HG03432 (cell line): ENCODE data around the gene ME3.
A peak's percentile ranks its signal among the peaks of the same experiment; 100 is the strongest.

ENCODE experiments used
- ATAC-seq: cut with Tn5 transposase; IDR thresholded peaks from one replicate; pipeline ENCODE4 v1.9.1; 2021; ENCODE audit warnings: mild to moderate bottlenecking, moderate library complexity; ENCODE audit not compliant: unreplicated experiment

Gene ME3

DNA sequence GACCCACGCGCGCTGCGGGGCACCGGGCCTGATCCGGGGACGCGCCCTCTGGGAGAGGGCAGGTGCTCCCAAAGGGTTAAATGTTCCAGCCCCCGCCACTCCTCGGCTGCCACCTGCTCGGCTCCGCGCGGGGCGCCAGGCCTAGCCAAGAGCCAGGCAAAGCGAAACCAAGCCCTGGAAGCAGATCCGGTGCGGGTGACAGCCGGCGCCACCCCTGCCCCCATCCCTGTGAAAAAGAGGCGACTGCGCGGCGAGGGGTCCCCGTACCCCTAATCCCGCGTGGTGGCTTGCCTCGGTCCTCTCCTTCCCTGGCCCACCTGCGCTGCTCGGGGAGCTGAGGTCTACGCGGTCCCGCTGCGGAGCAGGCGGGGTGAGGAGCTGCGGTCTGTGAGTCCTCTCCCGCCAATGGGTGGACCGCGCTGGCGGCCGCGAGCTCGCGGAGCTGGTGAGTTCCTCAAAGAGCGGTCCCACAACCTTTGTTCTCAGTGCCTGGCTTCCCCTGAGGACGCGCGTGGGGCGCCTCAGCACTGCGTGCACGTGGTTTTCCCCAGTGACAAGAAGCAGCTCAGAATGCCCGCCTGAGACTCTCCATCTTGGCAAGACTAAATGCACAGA, at the start of gene ME3:
ME3 (minus strand) TSS at position 610 of the 615 bp plus-strand sequence.
- ATAC-seq = peak; percentile 70

DNA sequence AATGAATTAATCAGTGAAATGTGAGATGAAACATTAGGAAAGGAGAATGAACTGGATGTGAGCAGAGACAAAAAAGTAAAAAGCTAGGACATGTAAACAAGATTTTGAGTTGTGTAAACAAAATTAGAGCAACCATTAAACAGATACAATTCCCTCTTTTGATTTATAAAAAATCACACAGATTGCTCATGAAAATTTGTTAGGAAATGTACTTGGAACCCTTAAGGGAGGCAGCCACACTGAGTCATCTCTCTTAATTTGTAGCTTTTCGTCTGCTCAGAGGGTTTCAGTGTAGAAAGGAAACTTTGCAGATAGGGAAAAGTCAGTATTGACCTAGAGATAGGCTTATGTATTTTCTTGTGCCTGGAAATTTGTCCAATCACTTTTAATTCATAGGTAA, 49.6 kb upstream of the ME3 start:
- ATAC-seq = no peak

GRCh38 chr11:86720546-86720945, 48.1 kb upstream of the ME3 start:
- ATAC-seq = no peak

DNA sequence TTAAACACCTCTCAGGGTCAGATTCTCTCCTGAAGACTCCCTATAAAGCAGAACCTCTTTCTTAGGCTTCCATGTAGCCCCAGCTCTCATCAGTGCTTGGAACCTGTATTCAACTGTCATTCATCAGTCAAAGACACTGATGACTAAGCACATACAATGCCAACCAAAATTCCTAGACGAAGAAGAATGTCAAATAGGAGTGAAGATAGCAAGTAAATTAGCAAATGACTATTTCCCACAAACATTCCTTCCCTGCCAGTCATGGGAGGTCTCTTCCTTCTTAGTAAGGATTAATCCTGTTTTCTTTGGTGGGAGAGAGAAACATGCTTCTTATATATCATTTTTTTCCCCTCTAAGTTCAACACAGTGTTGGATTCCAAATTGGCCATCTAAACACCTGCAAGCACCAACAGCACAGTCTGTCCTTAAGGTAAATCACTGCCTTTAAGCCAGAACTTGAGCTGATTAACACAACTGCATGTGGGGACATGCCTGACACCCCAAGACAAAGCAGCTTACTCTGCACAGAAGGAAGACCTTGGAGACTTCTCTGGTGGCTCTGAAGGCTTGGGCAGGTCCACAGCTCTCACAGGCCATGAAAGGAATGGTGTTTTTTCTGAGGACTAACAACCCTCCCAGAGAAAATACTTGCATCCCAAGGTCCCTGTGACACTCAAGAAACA, 47.5 kb upstream of the ME3 start:
- no peak for ATAC-seq

- ATAC-seq = no peak
Observed at GRCh38 chr11:86718999-86719398, 46.6 kb upstream of the ME3 start.

DNA sequence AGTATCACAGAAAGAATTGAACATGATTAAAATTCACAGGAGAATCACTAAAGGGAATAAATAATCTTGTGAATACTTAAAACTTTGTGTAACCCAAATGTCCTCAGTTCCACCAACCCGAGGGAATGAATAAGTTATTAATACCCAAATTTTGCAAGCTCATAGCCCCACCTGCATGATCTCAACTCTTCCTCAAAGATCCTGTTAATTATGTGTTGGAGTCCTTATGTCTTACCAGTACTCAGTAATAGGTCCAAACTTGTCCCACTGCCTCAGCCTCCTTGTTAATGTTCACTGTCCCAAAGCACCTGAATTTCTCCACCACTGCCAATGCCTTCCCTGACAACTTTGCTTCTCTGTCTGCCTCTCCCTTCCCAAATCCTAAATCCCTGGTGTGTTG, 46.1 kb upstream of the ME3 start:
- ATAC-seq = no peak

GRCh38 chr11:86717817-86718501, 45.5 kb upstream of the ME3 start:
- ATAC-seq = no peak

DNA sequence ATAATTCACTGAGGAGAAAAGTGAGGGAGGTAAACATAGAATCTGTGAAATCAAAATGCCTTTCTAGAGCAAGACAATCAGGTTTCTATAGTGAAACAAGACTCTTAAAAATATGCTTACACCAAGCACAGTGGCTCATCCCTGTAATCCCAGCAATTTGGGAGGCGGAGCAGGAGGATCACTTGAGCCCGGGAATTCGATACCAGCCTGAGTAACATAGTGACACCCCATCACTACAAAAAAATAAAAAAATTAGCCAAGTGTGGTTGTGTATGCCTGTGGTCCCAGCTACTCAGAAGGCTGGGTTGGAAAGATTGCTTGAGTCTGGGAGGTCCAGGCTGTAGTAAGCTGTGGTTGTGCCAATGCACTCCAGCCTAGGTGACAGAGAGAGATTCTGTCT, 43.2 kb upstream of the ME3 start:
- ATAC-seq = no peak

GRCh38 chr11:86713552-86713951, 41.1 kb upstream of the ME3 start:
- ATAC-seq = no peak

DNA sequence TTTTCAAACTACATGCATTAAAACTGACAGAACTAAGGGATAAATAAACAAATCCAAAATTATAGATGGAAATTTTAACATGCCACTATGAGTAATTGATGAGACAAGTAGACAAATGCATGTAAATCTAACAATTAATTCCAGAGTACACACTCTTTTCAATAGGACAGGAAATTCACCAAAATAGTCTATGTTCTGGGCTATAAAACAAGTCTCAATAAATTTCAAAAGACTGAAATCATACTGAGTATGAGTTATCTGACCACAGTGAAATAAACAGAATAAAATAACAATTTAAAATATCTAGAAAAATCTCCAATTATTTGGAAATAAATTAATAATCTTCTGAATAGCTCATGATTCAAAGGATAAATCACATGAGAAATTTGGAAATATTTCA, 38.5 kb upstream of the ME3 start:
- no peak for ATAC-seq

- no peak for ATAC-seq
Observed at GRCh38 chr11:86708669-86709068, 36.3 kb upstream of the ME3 start.

DNA sequence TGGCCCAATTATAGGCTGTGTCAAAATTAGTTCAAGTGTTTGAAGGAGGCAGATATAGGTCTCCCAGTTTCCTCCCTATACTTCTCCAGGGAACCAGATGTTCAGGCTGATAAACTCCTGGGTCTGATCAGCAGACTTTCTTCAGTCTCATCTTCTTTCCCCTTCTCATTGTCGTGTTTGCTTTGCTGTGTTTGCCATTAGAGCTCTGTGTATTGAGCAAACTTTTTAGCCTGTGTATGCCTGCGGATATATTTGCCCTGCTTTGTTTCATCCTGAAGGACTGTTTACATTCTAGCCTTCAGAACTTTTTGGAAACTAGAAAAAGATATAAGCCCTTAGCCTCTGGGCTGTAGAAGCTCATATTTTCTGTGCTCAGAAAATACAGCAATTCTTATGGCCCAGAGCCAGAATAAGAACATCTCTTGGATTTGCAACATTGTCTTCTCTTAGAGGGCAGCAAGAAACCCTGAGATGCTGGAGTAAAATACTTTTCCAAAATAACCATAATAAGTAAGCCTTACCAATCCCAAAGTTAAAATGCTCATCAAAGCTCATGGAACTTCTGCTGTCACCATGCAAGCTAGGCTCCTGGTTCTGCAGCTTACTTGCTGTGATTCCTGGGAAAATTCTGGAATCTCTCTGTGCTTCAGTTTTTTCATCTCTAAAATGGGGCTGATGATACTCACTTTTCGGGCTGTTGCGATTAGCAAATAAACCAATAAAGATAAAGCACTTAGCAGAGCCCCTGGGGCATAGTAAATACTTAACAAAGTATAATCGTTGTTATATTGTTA, 34.1 kb upstream of the ME3 start:
- no peak for ATAC-seq

GRCh38 chr11:86704710-86705109, 32.3 kb upstream of the ME3 start:
- no peak for ATAC-seq

- no peak for ATAC-seq
Observed at GRCh38 chr11:86703987-86704386, 31.6 kb upstream of the ME3 start.

DNA sequence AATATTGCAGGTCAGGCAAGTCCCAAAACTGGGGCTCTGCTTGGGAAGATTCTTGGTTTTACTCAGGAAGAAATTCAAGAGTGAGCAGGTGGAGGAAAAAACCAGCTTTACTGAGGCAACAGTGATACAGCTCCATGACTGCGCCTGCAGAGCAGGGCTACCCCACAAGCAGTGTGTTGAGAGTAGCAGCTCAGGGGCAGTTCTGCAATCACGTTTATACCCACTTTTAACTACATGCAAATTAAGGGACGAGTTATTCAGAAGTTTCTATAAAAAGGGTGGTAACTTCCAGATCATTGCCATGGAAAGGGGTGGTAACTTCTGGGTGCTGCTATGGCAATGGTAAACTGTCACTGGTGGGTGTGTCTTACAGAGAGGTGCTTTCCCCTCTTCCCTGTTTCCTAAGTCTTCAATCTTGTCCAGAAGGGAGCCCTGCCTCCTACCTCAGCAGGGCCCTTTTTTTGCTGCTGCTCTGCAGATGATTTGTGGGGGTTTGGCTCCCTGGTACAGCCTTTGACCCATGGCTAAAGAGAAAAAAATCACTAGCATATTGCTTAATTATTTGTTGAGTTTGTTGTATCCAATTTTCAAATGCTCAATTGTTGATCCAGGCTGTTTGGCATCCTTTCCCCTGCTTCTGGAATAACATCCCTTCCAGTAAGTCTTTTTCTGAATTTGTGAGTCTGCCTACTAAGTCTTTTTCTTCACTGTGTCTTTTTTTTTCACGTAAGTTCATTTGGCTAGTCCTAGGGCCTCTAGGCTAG, 30.0 kb upstream of the ME3 start:
- ATAC-seq = no peak

DNA sequence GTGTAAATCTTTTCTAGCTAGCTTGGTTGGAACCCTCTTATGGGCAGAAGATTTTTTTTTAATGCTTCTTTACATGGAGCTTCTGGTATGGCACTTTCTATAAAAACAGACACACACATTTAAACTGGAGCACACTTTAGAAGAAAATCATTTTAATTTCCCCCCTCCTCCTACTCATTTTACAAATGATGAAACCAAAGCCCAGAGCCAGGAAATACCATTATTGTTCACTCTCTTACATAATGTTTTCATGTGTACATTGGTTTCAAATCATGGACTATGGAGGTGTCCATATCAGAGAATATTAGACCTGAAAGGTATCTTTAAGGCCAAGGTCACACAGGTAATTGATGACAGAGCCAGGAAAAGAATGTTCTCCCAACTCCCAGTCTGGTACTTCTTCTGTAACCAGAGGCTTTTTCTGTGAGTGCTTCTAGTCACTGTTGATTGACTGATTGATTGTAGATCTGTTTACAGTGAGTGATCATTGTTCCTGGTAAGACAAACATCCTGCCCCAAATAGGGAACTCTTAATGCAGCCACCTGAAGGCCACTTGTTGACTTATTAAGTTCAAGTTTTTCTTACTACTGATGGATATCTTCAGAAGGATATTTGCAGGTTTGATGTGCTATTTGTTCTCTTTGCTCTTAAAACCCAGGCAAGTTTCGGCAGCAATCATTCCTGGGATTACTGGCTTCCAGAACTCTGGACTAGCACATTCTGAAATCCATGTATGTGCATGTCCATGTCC, 26.8 kb upstream of the ME3 start:
- ATAC-seq = no peak

DNA sequence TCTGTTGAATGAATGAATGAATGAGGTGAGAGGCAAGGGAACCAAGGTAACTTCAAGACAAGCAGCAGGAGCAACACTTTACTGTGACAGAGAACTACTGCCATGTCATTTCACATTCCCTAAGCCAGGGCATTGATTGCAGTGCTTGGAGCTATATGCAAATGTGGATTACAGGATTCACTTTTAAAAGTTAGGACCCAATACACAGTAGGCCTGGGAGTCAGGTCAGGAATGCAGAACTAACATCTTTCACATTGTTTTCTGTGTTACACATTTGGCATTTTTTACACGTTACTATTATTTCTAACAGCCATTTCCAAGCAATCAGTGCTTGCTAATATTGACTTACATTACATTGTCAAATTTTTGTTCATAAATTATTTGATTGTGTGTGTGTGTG, 26.2 kb upstream of the ME3 start:
- ATAC-seq = no peak

- no peak for ATAC-seq
Observed at GRCh38 chr11:86696451-86696850, 24.0 kb upstream of the ME3 start.

GRCh38 chr11:86696004-86696403, 23.6 kb upstream of the ME3 start:
- no peak for ATAC-seq

- no peak for ATAC-seq
Observed at GRCh38 chr11:86695373-86695772, 23.0 kb upstream of the ME3 start.
